ENCODE results near the gene GOLGA6B.
A peak's percentile ranks its signal among the peaks of the same experiment; 100 is the strongest.
"Not testable (repeated sequence)": the region's sequence is repeated elsewhere in the genome, so short reads cannot be mapped to it uniquely, and the experiment has no call there.

GOLGA6B gene

GRCh38 chr15:72616491-72617210, 37.8 kb upstream of the GOLGA6B start:
- no peak overlapping the region for H3K4me3 ChIP-seq (ENCODE audit: low read depth, low read length)
- H3K27ac ChIP-seq (ENCODE audit: extremely low read depth, low read depth, low read length) = no peak overlapping the region
- POLR2A ChIA-PET = no interaction called here
- no peaks in the 10 kb centered on the region for H3K9me3 ChIP-seq (ENCODE audit: control insufficient read depth, insufficient read depth, low read depth, low read length)
- CTCF ChIA-PET = interaction anchor here (1.0 to 1.2 kb wide), 2 partner anchors 17 to 55 kb away, joined by 3 to 4 read pairs; no protein-coding TSS in a partner anchor
- no peaks in the 10 kb centered on the region for H3K36me3 ChIP-seq (ENCODE audit: control insufficient read depth in 2 of 2, insufficient read depth in 1 of 2, low read length in 2 of 2)
- TF ChIP-seq OVOL3 (tag by site-specific recombination; IDR thresholded peaks at IDR 0.05) = no peak
- H3K4me1 ChIP-seq (ENCODE audit: control insufficient read depth, insufficient read depth, low read length) = no peaks in the 10 kb centered on the region

DNA sequence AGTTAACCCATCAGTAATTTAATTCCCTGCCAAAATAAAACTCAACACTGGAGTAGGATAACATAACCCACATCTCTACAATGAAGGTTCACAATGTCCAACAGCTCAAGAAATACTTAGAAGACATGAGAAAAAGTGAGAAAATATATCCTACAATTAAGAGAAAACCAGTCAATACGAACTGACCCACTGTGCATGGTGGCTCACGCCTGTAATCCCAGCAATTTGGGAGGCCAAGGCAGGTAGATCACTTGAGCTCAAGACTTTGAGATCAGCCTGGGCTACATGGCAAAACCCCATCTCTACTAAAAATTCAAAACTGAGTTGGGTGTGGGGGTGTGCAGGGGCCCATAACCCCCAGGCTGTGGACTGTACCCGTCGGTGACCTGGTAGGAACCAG, 30.6 kb upstream of the GOLGA6B start:
- H3K27ac ChIP-seq (ENCODE audit: extremely low read depth, low read depth, low read length); H3K4me1 ChIP-seq (ENCODE audit: control insufficient read depth, insufficient read depth, low read length); H3K9me3 ChIP-seq (ENCODE audit: control insufficient read depth, insufficient read depth, low read depth, low read length); H3K36me3 ChIP-seq (ENCODE audit: control insufficient read depth in 2 of 2, insufficient read depth in 1 of 2, low read length in 2 of 2); H3K4me3 ChIP-seq (ENCODE audit: low read depth, low read length); POLR2A ChIA-PET: not testable (repeated sequence)
- CTCF ChIA-PET = interaction anchor here (0.6 to 1.5 kb wide), 2 partner anchors 24 to 71 kb away, joined by 3 to 8 read pairs; no protein-coding TSS in a partner anchor

DNA sequence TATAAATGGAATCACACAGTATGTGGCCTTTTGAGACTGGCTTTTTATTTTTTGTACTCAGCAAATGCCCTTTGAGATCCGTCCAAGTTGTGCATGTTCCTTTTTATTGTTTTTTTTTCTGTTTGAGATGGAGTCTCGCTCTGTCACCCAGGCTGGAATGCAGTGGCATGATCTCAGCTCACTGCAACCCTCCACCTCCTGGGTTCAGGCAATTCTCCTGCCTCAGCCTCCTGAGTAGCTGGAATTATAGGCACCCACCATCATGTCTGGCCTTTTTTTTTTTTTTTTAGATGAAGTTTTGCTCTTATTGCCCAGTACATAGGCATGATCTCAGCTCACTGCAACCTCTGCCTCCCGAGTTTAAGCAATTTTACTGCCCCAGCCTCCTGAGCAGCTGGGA, 28.3 kb upstream of the GOLGA6B start:
- POLR2A ChIA-PET; H3K4me3 ChIP-seq (ENCODE audit: low read depth, low read length); H3K27ac ChIP-seq (ENCODE audit: extremely low read depth, low read depth, low read length): not testable (repeated sequence)

GRCh38 chr15:72628249-72629067, 26.0 kb upstream of the GOLGA6B start:
- H3K4me1 ChIP-seq (ENCODE audit: control insufficient read depth, insufficient read depth, low read length); H3K4me3 ChIP-seq (ENCODE audit: low read depth, low read length); POLR2A ChIA-PET; H3K9me3 ChIP-seq (ENCODE audit: control insufficient read depth, insufficient read depth, low read depth, low read length); H3K27ac ChIP-seq (ENCODE audit: extremely low read depth, low read depth, low read length); H3K36me3 ChIP-seq (ENCODE audit: control insufficient read depth in 2 of 2, insufficient read depth in 1 of 2, low read length in 2 of 2): not testable (repeated sequence)
- CTCF ChIA-PET = interaction anchor here (2.3 kb wide), 1 partner anchor 29 kb away, joined by 12 read pairs; no protein-coding TSS in a partner anchor

More for the DNA sequence above, 28.3 kb upstream of the GOLGA6B start:
- TF ChIP-seq ZNF335 (tag by site-specific recombination; conservative IDR thresholded peaks at IDR 0.05) (0 out of 2 replicates have a peak, but pooled peaks have one; percentile 12), FEZF1 (tag by site-specific recombination; IDR thresholded peaks at IDR 0.05) (0 out of 2 replicates have a peak, but pooled peaks have one; percentile 13), ZBTB17 (tag by site-specific recombination; IDR thresholded peaks at IDR 0.05) (peak; percentile 41; the same call in 1 of the 2 replicates)
- TF ChIP-seq, protein P1, sequence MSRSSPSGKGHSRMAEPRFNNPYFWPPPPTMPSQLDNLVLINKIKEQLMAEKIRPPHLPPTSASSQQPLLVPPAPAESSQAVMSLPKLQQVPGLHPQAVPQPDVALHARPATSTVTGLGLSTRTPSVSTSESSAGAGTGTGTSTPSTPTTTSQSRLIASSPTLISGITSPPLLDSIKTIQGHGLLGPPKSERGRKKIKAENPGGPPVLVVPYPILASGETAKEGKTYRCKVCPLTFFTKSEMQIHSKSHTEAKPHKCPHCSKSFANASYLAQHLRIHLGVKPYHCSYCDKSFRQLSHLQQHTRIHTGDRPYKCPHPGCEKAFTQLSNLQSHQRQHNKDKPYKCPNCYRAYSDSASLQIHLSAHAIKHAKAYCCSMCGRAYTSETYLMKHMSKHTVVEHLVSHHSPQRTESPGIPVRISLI (tag by site-specific recombination; IDR thresholded peaks at IDR 0.05) = 0 out of 2 replicates have a peak, but pooled peaks have one; percentile 50
- CTCF ChIA-PET = interaction anchor here (0.7 to 1.6 kb wide), 2 partner anchors 26 to 209 kb away, joined by 3 to 11 read pairs; no protein-coding TSS in a partner anchor
- not testable (repeated sequence) for H3K4me1 ChIP-seq (ENCODE audit: control insufficient read depth, insufficient read depth, low read length); H3K9me3 ChIP-seq (ENCODE audit: control insufficient read depth, insufficient read depth, low read depth, low read length); H3K36me3 ChIP-seq (ENCODE audit: control insufficient read depth in 2 of 2, insufficient read depth in 1 of 2, low read length in 2 of 2)

DNA sequence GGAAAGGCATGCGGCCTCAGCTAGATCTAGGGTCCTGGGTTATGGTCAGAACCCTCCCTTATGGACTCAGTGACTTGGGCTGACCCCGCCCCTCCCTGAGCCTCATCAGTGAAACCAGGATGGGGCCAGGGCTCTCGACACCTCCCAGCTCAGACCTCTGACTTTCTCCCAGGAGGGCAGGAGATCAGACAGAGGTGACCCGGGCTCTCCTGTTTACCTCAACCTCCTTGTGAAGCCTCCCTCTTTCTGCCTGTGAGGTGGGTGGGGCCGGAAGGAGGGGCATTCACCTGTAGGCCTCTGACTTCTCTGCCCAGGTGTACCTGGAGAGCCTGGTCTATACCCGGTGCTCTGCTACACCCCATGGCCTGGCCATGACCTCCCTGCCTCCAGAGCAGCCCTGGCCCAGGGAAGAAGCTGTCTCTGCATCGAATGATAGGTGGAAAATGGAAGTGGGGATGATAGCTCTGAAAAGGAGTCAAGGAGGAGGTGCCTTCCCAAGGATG, 25.4 kb upstream of the GOLGA6B start:
- H3K9me3 ChIP-seq (ENCODE audit: control insufficient read depth, insufficient read depth, low read depth, low read length); H3K36me3 ChIP-seq (ENCODE audit: control insufficient read depth in 2 of 2, insufficient read depth in 1 of 2, low read length in 2 of 2); H3K4me1 ChIP-seq (ENCODE audit: control insufficient read depth, insufficient read depth, low read length); POLR2A ChIA-PET; H3K4me3 ChIP-seq (ENCODE audit: low read depth, low read length); H3K27ac ChIP-seq (ENCODE audit: extremely low read depth, low read depth, low read length): not testable (repeated sequence)
- CTCF ChIA-PET = interaction anchor here (2.3 kb wide), 1 partner anchor 29 kb away, joined by 12 read pairs; no protein-coding TSS in a partner anchor

DNA sequence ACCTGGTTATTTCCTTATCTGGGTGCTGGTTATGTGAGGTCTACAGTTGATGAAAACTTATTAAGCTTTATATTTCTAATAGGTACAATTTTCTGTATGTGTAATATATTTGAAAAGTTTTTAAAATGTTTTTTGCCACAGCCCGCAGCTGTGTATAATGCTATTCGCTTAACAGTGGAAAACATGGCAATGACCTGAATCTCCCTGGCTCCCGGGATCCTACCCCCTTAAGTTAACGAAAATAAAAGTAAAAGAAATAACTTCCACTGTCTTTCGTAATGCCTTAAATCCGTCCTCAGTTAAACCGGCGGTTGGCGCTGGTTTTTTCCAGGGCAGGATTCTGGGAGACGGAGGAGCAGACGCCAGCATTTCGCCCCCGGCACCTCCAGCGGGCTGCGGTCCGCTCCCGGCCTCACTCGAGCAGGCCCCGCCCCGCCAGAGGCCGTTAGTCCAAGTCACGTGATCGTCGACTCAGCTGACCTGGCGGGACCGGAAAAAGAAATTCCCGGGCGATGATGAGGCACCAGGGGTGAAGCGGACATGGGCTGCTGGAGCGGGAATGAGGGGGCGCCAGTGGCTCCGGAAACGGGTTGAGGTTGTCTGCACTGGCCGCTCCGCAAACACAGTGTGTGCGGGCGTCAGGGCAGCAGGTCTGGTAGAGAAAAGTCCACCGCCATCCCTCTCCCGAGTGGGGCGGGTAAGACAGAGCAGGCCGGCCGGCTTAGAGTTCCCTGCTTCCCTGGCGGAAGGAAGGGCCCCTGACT, 17.8 kb upstream of the GOLGA6B start:
- CTCF ChIA-PET; H3K4me1 ChIP-seq (ENCODE audit: control insufficient read depth, insufficient read depth, low read length); H3K36me3 ChIP-seq (ENCODE audit: control insufficient read depth in 2 of 2, insufficient read depth in 1 of 2, low read length in 2 of 2); H3K27ac ChIP-seq (ENCODE audit: extremely low read depth, low read depth, low read length); POLR2A ChIA-PET; H3K9me3 ChIP-seq (ENCODE audit: control insufficient read depth, insufficient read depth, low read depth, low read length): not testable (repeated sequence)
- peak overlapping the region; percentile 40 for H3K4me3 ChIP-seq (ENCODE audit: low read depth, low read length)

DNA sequence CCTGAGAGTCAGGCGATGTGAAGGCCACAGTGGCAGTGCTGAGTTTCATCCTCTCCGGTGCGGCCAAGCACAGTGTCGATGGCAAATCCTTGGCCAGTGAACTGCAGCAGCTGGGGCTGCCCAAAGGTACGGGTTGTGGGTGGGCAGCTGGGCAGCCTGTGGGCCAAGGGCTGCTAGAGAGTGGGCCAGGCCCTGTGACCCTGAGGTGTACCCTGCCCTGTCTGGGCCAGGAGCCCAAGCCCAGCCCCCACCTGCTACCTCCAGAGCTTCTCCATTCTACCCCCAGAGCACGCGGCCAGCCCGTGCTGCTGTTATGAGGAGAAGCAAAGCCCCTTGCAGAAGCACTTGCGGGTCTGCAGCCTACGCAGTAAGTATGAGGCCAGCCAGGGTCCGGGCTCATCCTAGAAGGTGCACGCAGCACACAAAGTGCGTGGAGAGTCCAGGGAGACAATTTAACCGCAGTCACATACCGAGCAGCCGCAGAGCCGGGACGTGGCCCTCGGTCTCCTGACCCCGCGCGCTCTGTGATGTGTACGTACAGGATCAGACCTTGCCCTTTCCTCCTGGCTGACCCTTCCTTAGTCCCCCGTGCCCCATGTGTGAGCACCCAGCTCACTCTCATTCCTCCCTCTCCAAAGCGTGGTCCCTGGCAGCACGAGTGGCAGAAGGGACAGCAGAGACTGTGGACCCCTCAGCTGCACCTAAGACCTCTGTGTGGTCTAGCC, 14.6 kb upstream of the GOLGA6B start:
- CTCF ChIA-PET; H3K9me3 ChIP-seq (ENCODE audit: control insufficient read depth, insufficient read depth, low read depth, low read length): not testable (repeated sequence)

GRCh38 chr15:72642271-72642670, 12.2 kb upstream of the GOLGA6B start:
- H3K36me3 ChIP-seq (ENCODE audit: control insufficient read depth in 2 of 2, insufficient read depth in 1 of 2, low read length in 2 of 2); POLR2A ChIA-PET; CTCF ChIA-PET; H3K9me3 ChIP-seq (ENCODE audit: control insufficient read depth, insufficient read depth, low read depth, low read length); H3K4me1 ChIP-seq (ENCODE audit: control insufficient read depth, insufficient read depth, low read length); H3K27ac ChIP-seq (ENCODE audit: extremely low read depth, low read depth, low read length); H3K4me3 ChIP-seq (ENCODE audit: low read depth, low read length): not testable (repeated sequence)

More for the DNA sequence above, 14.6 kb upstream of the GOLGA6B start:
- POLR2A ChIA-PET; H3K4me1 ChIP-seq (ENCODE audit: control insufficient read depth, insufficient read depth, low read length); H3K36me3 ChIP-seq (ENCODE audit: control insufficient read depth in 2 of 2, insufficient read depth in 1 of 2, low read length in 2 of 2); H3K4me3 ChIP-seq (ENCODE audit: low read depth, low read length); H3K27ac ChIP-seq (ENCODE audit: extremely low read depth, low read depth, low read length): not testable (repeated sequence)

Measured in HEK293 (cell line).